HG02759 (cell line): ENCODE measurements around the gene ANKRD23.

Source experiments
- ATAC-seq: cut with Tn5 transposase; IDR thresholded peaks from one replicate; pipeline ENCODE4 v1.9.1; 2021; ENCODE audit warnings: mild to moderate bottlenecking, moderate library complexity; ENCODE audit not compliant: unreplicated experiment

Gene ANKRD23

GRCh38 chr2:96877631-96878092, 33.8 kb upstream of the ANKRD23 start:
- no peak for ATAC-seq

GRCh38 chr2:96877042-96877451, 33.2 kb upstream of the ANKRD23 start:
- ATAC-seq: no peak

GRCh38 chr2:96876269-96877041, 32.6 kb upstream of the ANKRD23 start:
- no peak for ATAC-seq

GRCh38 chr2:96875498-96876268, 31.9 kb upstream of the ANKRD23 start:
- no peak for ATAC-seq

GRCh38 chr2:96874198-96874831, 30.5 kb upstream of the ANKRD23 start:
- ATAC-seq: peak; percentile 57

GRCh38 chr2:96873651-96874096, 29.9 kb upstream of the ANKRD23 start:
- no peak for ATAC-seq

GRCh38 chr2:96872591-96873349, 28.9 kb upstream of the ANKRD23 start:
- no peak for ATAC-seq

GRCh38 chr2:96870626-96871255, 26.9 kb upstream of the ANKRD23 start:
- no peak for ATAC-seq

- no peak for ATAC-seq
These were observed 26.2 kb upstream of the ANKRD23 start, which contains the start of gene SEMA4C for GRCh38 chr2:96869822-96870625. SEMA4C (minus strand) TSS chr2:96870080; CDS start chr2:96867886, 2,194 bp downstream.

- peak; percentile 16 for ATAC-seq
These were observed 25.5 kb upstream of the ANKRD23 start for GRCh38 chr2:96869281-96869821.

GRCh38 chr2:96868555-96869280, 24.9 kb upstream of the ANKRD23 start:
- peak; percentile 48 for ATAC-seq

- ATAC-seq: peak; percentile 16
These were observed 24.1 kb upstream of the ANKRD23 start for GRCh38 chr2:96867756-96868554.

GRCh38 chr2:96866986-96867755, 23.4 kb upstream of the ANKRD23 start:
- no peak for ATAC-seq

GRCh38 chr2:96866586-96866985, 22.8 kb upstream of the ANKRD23 start:
- ATAC-seq: no peak

- ATAC-seq: no peak
These were observed 22.3 kb upstream of the ANKRD23 start for GRCh38 chr2:96866149-96866548.

GRCh38 chr2:96865654-96866053, 21.8 kb upstream of the ANKRD23 start:
- no peak for ATAC-seq
